HCT116 (cell line): ENCODE data around the gene SUV39H2. TPM values are rescaled to one million over a fixed set of nuclear protein-coding genes. Genes with fewer than 3 reads are reported as not detected.

ENCODE experiments used
- ATAC-seq: fragments of 200-7000 bp; cut with Tn5 transposase; 2 replicates; pipeline ENCODE4 v1.9.1; 2020; ENCODE audit warnings: mild to moderate bottlenecking, moderate library complexity
- BruUV-seq: library from RNA; stranded (reverse); fragments of 400-500 nt; replicated peaks from 2 replicates; lab custom pipeline; 2021; lab: Mats Ljungman, UMichigan
- CTCF ChIA-PET: fragments of 300-600 bp; sonication (Branson Sonifier 250); formaldehyde crosslinking; loops from one replicate; lab custom pipeline; 2021; ENCODE audit warnings: antibody characterized with exemption; lab: Charles Lee
- POLR2A ChIA-PET: fragments of 300-600, 350-600 bp; sonication (Branson Sonifier 250); formaldehyde crosslinking; loops from one replicate; lab custom pipeline; 2021; ENCODE audit warnings: antibody characterized with exemption; lab: Charles Lee
- RAD21 ChIA-PET, 2 experiments: fragments of 300-600 bp; sonication (Branson Sonifier 250); formaldehyde crosslinking; loops; one replicate each; lab custom pipeline; 2023; ENCODE audit warnings: low total read pairs in 2 of 2; ENCODE audit not compliant: uncharacterized antibody in 2 of 2, unreplicated experiment in 2 of 2, low non-redundant PET in 1 of 2; lab: Charles Lee
- DNase-seq: peaks from one replicate; pipeline ENCODE4 v3.0.0-alpha.2; 2010; ENCODE audit warnings: low read depth, low spot score
- H2AFZ ChIP-seq: fragments of 200-600 bp; shearing (Covaris generic), sonication (generic); 2 replicates; pipeline ENCODE4 v1.6.1; 2017; ENCODE audit warnings: low read depth, mixed run types, mixed read lengths, antibody characterized with exemption, low read length; ENCODE audit not compliant: poor library complexity, severe bottlenecking
- H3K27ac ChIP-seq: 2 replicates; pipeline ENCODE4 v1.5.1; 2012; ENCODE audit warnings: low read depth, low read length
- H3K27me3 ChIP-seq: fragments of 200-600 bp; sonication (generic); 2 replicates; pipeline ENCODE4 v1.6.1; 2016; ENCODE audit warnings: mixed run types, low read length, mixed read lengths; ENCODE audit not compliant: insufficient read depth
- H3K36me3 ChIP-seq, 2 experiments: fragments of 200-500 bp in 1 of 2; fragments of 200-600 bp in 1 of 2; sonication (Bioruptor generic) in 1 of 2; sonication (generic) in 1 of 2; 2 replicates each; pipeline versions ENCODE4 v1.5.1 to v1.6.1; 2014 to 2016; ENCODE audit warnings: low read length in 2 of 2, inconsistent platforms in 1 of 2, mixed read lengths in 1 of 2, mixed run types in 1 of 2; ENCODE audit not compliant: insufficient read depth in 2 of 2, control insufficient read depth in 1 of 2
- H3K4me1 ChIP-seq, 2 experiments: fragments of 200-600 bp in 1 of 2; sonication (generic) in 1 of 2; 2 replicates each; pipeline versions ENCODE4 v1.5.1 to v1.6.1; 2012 to 2017; ENCODE audit warnings: low read length in 2 of 2, inconsistent platforms in 1 of 2, mild to moderate bottlenecking in 1 of 2, mixed read lengths in 1 of 2, mixed run types in 1 of 2, moderate library complexity in 1 of 2; ENCODE audit not compliant: insufficient read depth in 2 of 2, control insufficient read depth in 1 of 2
- H3K4me2 ChIP-seq: fragments of 200-600 bp; sonication (generic); 2 replicates; pipeline ENCODE4 v1.6.1; 2017; ENCODE audit warnings: mixed run types, low read length, mixed read lengths
- H3K4me3 ChIP-seq, 2 experiments: fragments of 200-600 bp in 1 of 2; sonication (generic) in 1 of 2; replicated peaks in 1 of 2; 2 replicates each; pipeline ENCODE4 v1.5.1; 2011 to 2016; ENCODE audit warnings: low read length in 2 of 2, control low read depth in 1 of 2, low read depth in 1 of 2, mild to moderate bottlenecking in 1 of 2, mixed read lengths in 1 of 2, mixed run types in 1 of 2
- H3K79me2 ChIP-seq: fragments of 200-600 bp; sonication (generic); 2 replicates; pipeline ENCODE4 v1.6.1; 2017; ENCODE audit warnings: mild to moderate bottlenecking, mixed run types, low read length, moderate library complexity, mixed read lengths; ENCODE audit not compliant: insufficient read depth
- H3K9ac ChIP-seq: fragments of 200-600 bp; sonication (generic); 2 replicates; pipeline ENCODE4 v1.6.1; 2016; ENCODE audit warnings: low read length, mixed read lengths
- H3K9me2 ChIP-seq: fragments of 200-600 bp; sonication (generic), shearing (Covaris generic); 2 replicates; pipeline ENCODE4 v1.6.1; 2017; ENCODE audit warnings: mixed run types, mild to moderate bottlenecking, moderate library complexity; ENCODE audit not compliant: insufficient read depth
- H3K9me3 ChIP-seq, 2 experiments: fragments of 200-500 bp in 1 of 2; fragments of 200-600 bp in 1 of 2; sonication (Bioruptor generic) in 1 of 2; sonication (generic) in 1 of 2; 2 replicates each; pipeline ENCODE4 v1.6.1; 2014 to 2017; ENCODE audit warnings: low read length in 2 of 2, mixed read lengths in 2 of 2, inconsistent platforms in 1 of 2, low read depth in 1 of 2, mild to moderate bottlenecking in 1 of 2, mixed run types in 1 of 2, moderate library complexity in 1 of 2; ENCODE audit not compliant: control insufficient read depth in 1 of 2, insufficient read depth in 1 of 2
- H4K20me1 ChIP-seq: fragments of 200-600 bp; sonication (generic), shearing (Covaris generic); 2 replicates; pipeline ENCODE4 v1.6.1; 2017; ENCODE audit warnings: mixed run types, mild to moderate bottlenecking, moderate library complexity; ENCODE audit not compliant: insufficient read depth
- CBX3 ChIP-seq: IDR thresholded peaks from 2 replicates; pipeline ENCODE4 v1.6.1; 2012; ENCODE audit warnings: low read depth
- CEBPB ChIP-seq: IDR thresholded peaks from 2 replicates; pipeline ENCODE4 v1.6.1; 2012; ENCODE audit warnings: low read depth
- EGR1 ChIP-seq: IDR thresholded peaks from 2 replicates; pipeline ENCODE4 v1.6.1; 2012; ENCODE audit warnings: low read depth
- ELF1 ChIP-seq: IDR thresholded peaks from 2 replicates; pipeline ENCODE4 v1.6.1; 2012; ENCODE audit warnings: low read depth, borderline replicate concordance
- EZH2 ChIP-seq: fragments of 200-600 bp; sonication (generic); IDR thresholded peaks from 2 replicates; pipeline ENCODE4 v1.6.1; 2017; ENCODE audit warnings: antibody characterized with exemption, mixed run types
- EZH2phosphoT487 ChIP-seq: fragments of 200-600 bp; IDR thresholded peaks from 2 replicates; pipeline ENCODE4 v1.6.1; 2018; ENCODE audit warnings: antibody characterized with exemption, borderline replicate concordance
- FOSL1 ChIP-seq: IDR thresholded peaks from 2 replicates; pipeline ENCODE4 v1.6.1; 2012; ENCODE audit warnings: low read depth
- JUND ChIP-seq: IDR thresholded peaks from 2 replicates; pipeline ENCODE4 v1.6.1; 2012
- MAX ChIP-seq: IDR thresholded peaks from 2 replicates; pipeline ENCODE4 v1.6.1; 2012
- POLR2A ChIP-seq: IDR thresholded peaks from 2 replicates; pipeline ENCODE4 v1.7.0; 2011; ENCODE audit warnings: borderline replicate concordance; ENCODE audit not compliant: insufficient read depth, insufficient read length; ENCODE audit errors: extremely low read depth
- POLR2AphosphoS5 ChIP-seq: IDR thresholded peaks from 2 replicates; pipeline ENCODE4 v1.6.1; 2011; ENCODE audit warnings: mild to moderate bottlenecking, low read depth, low read length, moderate library complexity
- RAD21 ChIP-seq: IDR thresholded peaks from 2 replicates; pipeline ENCODE4 v1.6.1; 2012; ENCODE audit warnings: low read depth, mild to moderate bottlenecking
- SIN3A ChIP-seq: IDR thresholded peaks from 2 replicates; pipeline ENCODE4 v1.6.1; 2012; ENCODE audit warnings: low read depth
- SP1 ChIP-seq: IDR thresholded peaks from 2 replicates; pipeline ENCODE4 v1.6.1; 2012; ENCODE audit warnings: low read depth
- SRF ChIP-seq: IDR thresholded peaks from 2 replicates; pipeline ENCODE4 v1.6.1; 2012; ENCODE audit warnings: low read depth
- TCF7L2 ChIP-seq: IDR thresholded peaks from 2 replicates; pipeline ENCODE4 v1.7.0; 2011; ENCODE audit warnings: borderline replicate concordance, inconsistent platforms; ENCODE audit not compliant: insufficient read depth, insufficient read length; ENCODE audit errors: extremely low read depth
- YY1 ChIP-seq: IDR thresholded peaks from 2 replicates; pipeline ENCODE4 v1.6.1; 2011; ENCODE audit warnings: low read length, low read depth, moderate library complexity, mild to moderate bottlenecking; ENCODE audit not compliant: insufficient replicate concordance; ENCODE audit errors: extremely low read depth
- ZFX ChIP-seq: fragments of 450-650 bp; IDR thresholded peaks from 2 replicates; pipeline ENCODE4 v1.6.1; 2017
- ZNF274 ChIP-seq: fragments of 200-500 bp; sonication (Bioruptor generic); IDR thresholded peaks from 2 replicates; pipeline ENCODE4 v1.6.1; 2014; ENCODE audit warnings: mild to moderate bottlenecking, low read depth, low read length, inconsistent platforms
- intact Hi-C: fragments of 100-400 bp; cut with micrococcal nuclease; formaldehyde crosslinking; loops from 2 replicates; pipeline ENCODE4 v1.10.0; 2022
- total RNA-seq: library from RNA; stranded (reverse); gene quantifications from one replicate; pipeline ENCODE4 v1.2.1, GENCODE V29; 2021; ENCODE audit not compliant: unreplicated experiment
- TF ChIP-seq, protein P1 (sequence below): IDR thresholded peaks from 2 replicates; pipeline ENCODE4 v1.6.1; 2012
- TF ChIP-seq, protein P2 (sequence below): IDR thresholded peaks from 2 replicates; pipeline ENCODE4 v1.6.1; 2012; ENCODE audit warnings: low read depth

Gene SUV39H2
- total RNA-seq, 1 experiment from 2014 or later = 26.6 TPM

DNA sequence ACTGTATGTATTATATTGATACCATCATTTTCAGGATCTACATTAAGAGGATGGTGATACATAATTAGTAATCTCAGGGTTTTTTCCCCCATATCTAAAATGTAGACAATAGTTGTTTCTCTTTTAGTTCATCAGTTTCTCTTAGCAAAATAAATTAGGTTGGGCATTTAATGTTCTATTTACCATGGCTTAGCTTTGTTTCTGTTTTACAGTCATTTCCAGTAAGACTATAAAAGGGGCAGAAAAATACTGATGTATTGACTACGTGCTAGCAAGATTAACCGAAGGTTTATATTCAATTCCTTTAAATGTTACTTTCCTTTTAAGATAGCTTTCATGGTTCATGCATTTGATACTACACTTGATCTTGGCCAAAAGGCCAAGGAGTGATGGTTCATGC lies 26.2 kb downstream of the SUV39H2 start (continued):
- no peak for TF ChIP-seq CBX3
- TF ChIP-seq POLR2AphosphoS5 = no peak
- no peak for TF ChIP-seq MAX
- TF ChIP-seq FOSL1 = no peak
- TF ChIP-seq JUND = no peak
- TF ChIP-seq ELF1 = no peak
- no peak for TF ChIP-seq EGR1
- TF ChIP-seq SRF = no peak
- TF ChIP-seq YY1 = no peak
- TF ChIP-seq SIN3A = no peak
- TF ChIP-seq ZNF274 = no peak
- no peak for TF ChIP-seq POLR2A
- TF ChIP-seq EZH2 = no peak
- TF ChIP-seq, all 23 proteins: peak for 0

DNA sequence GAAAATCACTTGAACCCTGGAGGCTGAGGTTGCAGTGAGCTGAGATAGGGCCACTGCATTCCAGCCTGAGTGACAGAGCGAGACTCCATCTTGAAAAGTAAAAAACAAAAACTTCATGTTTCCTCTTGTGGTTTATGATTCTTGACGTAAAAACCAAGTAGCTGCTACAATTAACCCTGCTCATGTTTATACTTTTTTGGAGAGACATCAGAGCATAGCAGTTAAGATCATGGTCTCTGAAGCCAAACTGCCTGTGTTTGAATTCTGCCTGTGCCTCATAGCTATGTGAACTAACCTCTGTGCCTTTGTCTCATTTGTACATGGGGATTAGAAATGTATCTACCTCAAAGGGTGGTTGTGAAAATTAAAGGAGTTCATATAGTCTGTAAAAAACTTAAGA lies 27.2 kb downstream of the SUV39H2 start:
- no peak overlapping the region for H2AFZ ChIP-seq
- TF ChIP-seq, protein P1, sequence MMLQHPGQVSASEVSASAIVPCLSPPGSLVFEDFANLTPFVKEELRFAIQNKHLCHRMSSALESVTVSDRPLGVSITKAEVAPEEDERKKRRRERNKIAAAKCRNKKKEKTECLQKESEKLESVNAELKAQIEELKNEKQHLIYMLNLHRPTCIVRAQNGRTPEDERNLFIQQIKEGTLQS = no peak
- no peak for TF ChIP-seq JUND
- no peak for TF ChIP-seq EZH2phosphoT487
- TF ChIP-seq, protein P2, sequence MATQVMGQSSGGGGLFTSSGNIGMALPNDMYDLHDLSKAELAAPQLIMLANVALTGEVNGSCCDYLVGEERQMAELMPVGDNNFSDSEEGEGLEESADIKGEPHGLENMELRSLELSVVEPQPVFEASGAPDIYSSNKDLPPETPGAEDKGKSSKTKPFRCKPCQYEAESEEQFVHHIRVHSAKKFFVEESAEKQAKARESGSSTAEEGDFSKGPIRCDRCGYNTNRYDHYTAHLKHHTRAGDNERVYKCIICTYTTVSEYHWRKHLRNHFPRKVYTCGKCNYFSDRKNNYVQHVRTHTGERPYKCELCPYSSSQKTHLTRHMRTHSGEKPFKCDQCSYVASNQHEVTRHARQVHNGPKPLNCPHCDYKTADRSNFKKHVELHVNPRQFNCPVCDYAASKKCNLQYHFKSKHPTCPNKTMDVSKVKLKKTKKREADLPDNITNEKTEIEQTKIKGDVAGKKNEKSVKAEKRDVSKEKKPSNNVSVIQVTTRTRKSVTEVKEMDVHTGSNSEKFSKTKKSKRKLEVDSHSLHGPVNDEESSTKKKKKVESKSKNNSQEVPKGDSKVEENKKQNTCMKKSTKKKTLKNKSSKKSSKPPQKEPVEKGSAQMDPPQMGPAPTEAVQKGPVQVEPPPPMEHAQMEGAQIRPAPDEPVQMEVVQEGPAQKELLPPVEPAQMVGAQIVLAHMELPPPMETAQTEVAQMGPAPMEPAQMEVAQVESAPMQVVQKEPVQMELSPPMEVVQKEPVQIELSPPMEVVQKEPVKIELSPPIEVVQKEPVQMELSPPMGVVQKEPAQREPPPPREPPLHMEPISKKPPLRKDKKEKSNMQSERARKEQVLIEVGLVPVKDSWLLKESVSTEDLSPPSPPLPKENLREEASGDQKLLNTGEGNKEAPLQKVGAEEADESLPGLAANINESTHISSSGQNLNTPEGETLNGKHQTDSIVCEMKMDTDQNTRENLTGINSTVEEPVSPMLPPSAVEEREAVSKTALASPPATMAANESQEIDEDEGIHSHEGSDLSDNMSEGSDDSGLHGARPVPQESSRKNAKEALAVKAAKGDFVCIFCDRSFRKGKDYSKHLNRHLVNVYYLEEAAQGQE = no peak
- TF ChIP-seq CBX3 = no peak
- TF ChIP-seq POLR2A = no peak
- no peak for TF ChIP-seq CEBPB
- TF ChIP-seq EGR1 = no peak
- TF ChIP-seq ELF1 = no peak
- no peak for TF ChIP-seq TCF7L2
- no peak for TF ChIP-seq ZFX
- no peak for TF ChIP-seq RAD21
- TF ChIP-seq SP1 = no peak
- H3K79me2 ChIP-seq = peaks cover 8% of the 10 kb centered on the region; the same call in 1 of the 2 replicates
- DNase-seq (no peak), ATAC-seq (no peak)
- H3K4me2 ChIP-seq = no peak overlapping the region
- H3K4me1 ChIP-seq = no peaks in the 10 kb centered on the region
- RAD21 ChIA-PET = no interaction called here
- no peaks in the 10 kb centered on the region; the same call in 1 of the 2 replicates for H4K20me1 ChIP-seq
- intact Hi-C loops = no loop called here
- H3K9me2 ChIP-seq = no peaks in the 10 kb centered on the region
- H3K9me3 ChIP-seq = no peaks in the 10 kb centered on the region
- peaks cover 31 to 58% of the 10 kb centered on the region in 2 experiments for H3K36me3 ChIP-seq
- H3K9ac ChIP-seq = no peak overlapping the region
- POLR2A ChIA-PET = no interaction called here
- BruUV-seq = no TSS peak
- no peak overlapping the region for H3K27ac ChIP-seq
- CTCF ChIA-PET = no interaction called here
- H3K27me3 ChIP-seq = no peaks in the 10 kb centered on the region
- H3K4me3 ChIP-seq = no peak overlapping the region
